ENCODE results near the gene GNRHR. TPM values are rescaled to one million over a fixed set of nuclear protein-coding genes. Genes with fewer than 3 reads are reported as not detected.

Gene GNRHR
- total and polyA plus RNA-seq, 8 donors: not detected

GRCh38 chr4:67691328-67691727, 62.9 kb downstream of the GNRHR start:
- intact Hi-C loops (cut with DNase I): no loop called here
- Histone ChIP-seq H3K4me3 (no peak overlapping the region), H3K9me3 (no peaks in the 10 kb centered on the region), H3K27me3 (no peaks in the 10 kb centered on the region), H3K36me3 (no peaks in the 10 kb centered on the region), H3K27ac (no peak overlapping the region), H3K4me1 (no peaks in the 10 kb centered on the region)
- ATAC-seq (no peak), DNase-seq (no peak), FAIRE-seq (no peak)
- no peak for TF ChIP-seq CTCF (IDR thresholded peaks at IDR 0.05)

Other genes starting within 250 kb of the GNRHR start
- 10 to 100 TPM in 5 of 6 donors, 1 to 10 TPM in 1; 8.6 to 19.5 (median 14.3) TPM for gene CENPC, start 208.9 kb downstream of the GNRHR start, total RNA-seq
- 1 to 10 TPM; 5.9 to 7.6 TPM for gene CENPC, start 208.9 kb downstream of the GNRHR start, polyA plus RNA-seq
- gene STAP1, start 195.7 kb downstream of the GNRHR start, total RNA-seq: under 1 TPM in 2 of 6 donors, not detected in 4; 0.24 to 0.29 TPM
- gene STAP1, start 195.7 kb downstream of the GNRHR start, polyA plus RNA-seq: under 1 TPM; 0.21 to 0.27 TPM
- gene UBA6, start 53.2 kb downstream of the GNRHR start, total RNA-seq: 10 to 100 TPM; 11.0 to 26.5 (median 16.3) TPM
- gene UBA6, start 53.2 kb downstream of the GNRHR start, polyA plus RNA-seq: 1 to 10 TPM; 4.1 to 5.3 TPM
- gene TMPRSS11D, start 129.6 kb upstream of the GNRHR start, total RNA-seq: not detected
- not detected for gene TMPRSS11D, start 129.6 kb upstream of the GNRHR start, polyA plus RNA-seq
- gene TMPRSS11A, start 209.1 kb upstream of the GNRHR start, total RNA-seq: not detected
- not detected for gene TMPRSS11A, start 209.1 kb upstream of the GNRHR start, polyA plus RNA-seq